IMR-90 (cell line): ENCODE data around the gene OBP2A. TPM values are rescaled to one million over a fixed set of nuclear protein-coding genes. Genes with fewer than 3 reads are reported as not detected.

Experiments
- ATAC-seq: fragments of 200-7000 bp; cut with Tn5 transposase; 2 replicates; pipeline ENCODE4 v1.9.1; 2020; ENCODE audit warnings: low read depth, mild to moderate bottlenecking, moderate library complexity
- BruUV-seq: library from RNA; stranded (reverse); fragments of 400-500 nt; replicated peaks from 2 replicates; lab custom pipeline; 2021; lab: Mats Ljungman, UMichigan
- CTCF ChIA-PET: fragments of 300-600 bp; formaldehyde crosslinking; extraction: SDS; loops from one replicate; lab custom pipeline; 2021; ENCODE audit warnings: antibody characterized with exemption; lab: Yijun Ruan, JAX
- POLR2A ChIA-PET: fragments of 300-600 bp; sonication (Branson Sonifier 250); formaldehyde crosslinking; loops from one replicate; lab custom pipeline; 2022; ENCODE audit warnings: antibody characterized with exemption; ENCODE audit not compliant: unreplicated experiment; lab: Charles Lee
- DNase-seq: peaks from one replicate; pipeline ENCODE4 v3.0.0; 2013
- H2AFZ ChIP-seq: replicated peaks from 2 replicates; pipeline ENCODE3; 2013; ENCODE audit warnings: low read length, mild to moderate bottlenecking; ENCODE audit not compliant: poor library complexity
- H2AK5ac ChIP-seq: 2 replicates; pipeline ENCODE4 v1.6.1; 2013; ENCODE audit warnings: low read depth, low read length, inconsistent platforms
- H2AK9ac ChIP-seq: replicated peaks from 2 replicates; pipeline ENCODE3; 2013; ENCODE audit warnings: mild to moderate bottlenecking, low read depth, low read length, moderate library complexity; ENCODE audit not compliant: poor library complexity
- H2BK120ac ChIP-seq: 2 replicates; pipeline ENCODE4 v1.6.1; 2013; ENCODE audit warnings: low read depth, low read length, inconsistent platforms
- H2BK15ac ChIP-seq: 3 replicates; pipeline ENCODE4 v1.6.1; 2013; ENCODE audit warnings: low read depth, low read length, inconsistent platforms
- H2BK20ac ChIP-seq: 2 replicates; pipeline ENCODE4 v1.6.1; 2013; ENCODE audit warnings: low read depth, mild to moderate bottlenecking, inconsistent platforms, low read length, moderate library complexity
- H2BK5ac ChIP-seq: 2 replicates; pipeline ENCODE4 v1.6.1; 2013; ENCODE audit warnings: mild to moderate bottlenecking, low read depth, low read length, inconsistent platforms; ENCODE audit not compliant: poor library complexity, severe bottlenecking
- H3K14ac ChIP-seq: replicated peaks from 2 replicates; pipeline ENCODE4 v1.6.1; 2013; ENCODE audit warnings: low read depth, low read length, inconsistent platforms
- H3K18ac ChIP-seq: 2 replicates; pipeline ENCODE4 v1.6.1; 2013; ENCODE audit warnings: low read depth, low read length, control low read depth
- H3K23ac ChIP-seq: 2 replicates; pipeline ENCODE4 v1.6.1; 2013; ENCODE audit warnings: low read depth, low read length, inconsistent platforms
- H3K27ac ChIP-seq: 2 replicates; pipeline ENCODE4 v1.5.1; 2013; ENCODE audit warnings: mild to moderate bottlenecking, control low read depth, low read length; ENCODE audit not compliant: insufficient read depth
- H3K27me3 ChIP-seq: 2 replicates; pipeline ENCODE4 v1.6.1; 2013; ENCODE audit warnings: low read length; ENCODE audit not compliant: control insufficient read depth, insufficient read depth
- H3K36me3 ChIP-seq: 2 replicates; pipeline ENCODE4 v1.6.1; 2013; ENCODE audit warnings: low read length, mixed read lengths; ENCODE audit not compliant: control insufficient read depth, insufficient read depth
- H3K4ac ChIP-seq: 2 replicates; pipeline ENCODE4 v1.6.1; 2013; ENCODE audit warnings: low read depth, low read length, inconsistent platforms
- H3K4me1 ChIP-seq: 2 replicates; pipeline ENCODE4 v1.6.1; 2013; ENCODE audit warnings: low read length, mixed read lengths; ENCODE audit not compliant: control insufficient read depth, insufficient read depth
- H3K4me2 ChIP-seq: 2 replicates; pipeline ENCODE4 v1.6.1; 2013; ENCODE audit warnings: low read depth, mild to moderate bottlenecking, control low read depth, low read length, moderate library complexity
- H3K4me3 ChIP-seq: 2 replicates; pipeline ENCODE4 v1.5.1; 2013; ENCODE audit warnings: low read depth, mild to moderate bottlenecking, control low read depth, low read length, moderate library complexity; ENCODE audit not compliant: insufficient read depth
- H3K56ac ChIP-seq: 2 replicates; pipeline ENCODE4 v1.6.1; 2013; ENCODE audit warnings: low read length, inconsistent platforms; ENCODE audit not compliant: insufficient read depth; ENCODE audit errors: extremely low read depth
- H3K79me1 ChIP-seq, 2 experiments: 2 replicates each; pipeline ENCODE4 v1.6.1; 2013; ENCODE audit warnings: low read length in 2 of 2, inconsistent platforms in 1 of 2, low read depth in 1 of 2
- H3K9ac ChIP-seq: 2 replicates; pipeline ENCODE4 v1.6.1; 2013; ENCODE audit warnings: low read depth, low read length, control low read depth
- H3K9me1 ChIP-seq: 2 replicates; pipeline ENCODE4 v1.6.1; 2013; ENCODE audit warnings: low read length, inconsistent platforms; ENCODE audit not compliant: insufficient read depth
- H3K9me3 ChIP-seq: 2 replicates; pipeline ENCODE4 v1.6.1; 2013; ENCODE audit warnings: low read length; ENCODE audit not compliant: control insufficient read depth, insufficient read depth
- H4K20me1 ChIP-seq: 2 replicates; pipeline ENCODE4 v1.6.1; 2013; ENCODE audit warnings: low read length, inconsistent platforms; ENCODE audit not compliant: insufficient read depth
- H4K5ac ChIP-seq: 2 replicates; pipeline ENCODE4 v1.6.1; 2013; ENCODE audit warnings: mild to moderate bottlenecking, low read depth, low read length, control low read depth
- H4K8ac ChIP-seq, 2 experiments: 2 replicates each; pipeline ENCODE4 v1.6.1; 2013; ENCODE audit warnings: low read depth in 2 of 2, low read length in 2 of 2, control low read depth in 1 of 2, inconsistent platforms in 1 of 2
- H4K91ac ChIP-seq: 2 replicates; pipeline ENCODE4 v1.6.1; 2013; ENCODE audit warnings: low read depth, low read length, inconsistent platforms; ENCODE audit not compliant: insufficient read depth
- BHLHE40 ChIP-seq: fragments of 150-350 bp; IDR thresholded peaks from 2 replicates; pipeline ENCODE4 v1.6.1; 2016; ENCODE audit warnings: mild to moderate bottlenecking, low read depth, low read length
- CEBPB ChIP-seq: IDR thresholded peaks from 2 replicates; pipeline ENCODE4 v1.6.1; 2012; ENCODE audit warnings: low read depth, low read length, improper control_type of control experiment
- CHD1 ChIP-seq: IDR thresholded peaks from 2 replicates; pipeline ENCODE4 v1.6.1; 2012; ENCODE audit warnings: low read depth, low read length, improper control_type of control experiment
- FOS ChIP-seq: fragments of 150-350 bp; IDR thresholded peaks from 2 replicates; pipeline ENCODE4 v1.6.1; 2016; ENCODE audit warnings: low read depth, low read length
- MAFK ChIP-seq: IDR thresholded peaks from 2 replicates; pipeline ENCODE4 v1.6.1; 2012; ENCODE audit warnings: low read depth, low read length, improper control_type of control experiment
- MAZ ChIP-seq: IDR thresholded peaks from 2 replicates; pipeline ENCODE4 v1.6.1; 2012; ENCODE audit warnings: low read depth, mild to moderate bottlenecking, low read length, improper control_type of control experiment, moderate library complexity, borderline replicate concordance
- MXI1 ChIP-seq: IDR thresholded peaks from 2 replicates; pipeline ENCODE4 v1.6.1; 2012; ENCODE audit warnings: low read depth, mild to moderate bottlenecking, low read length, moderate library complexity, borderline replicate concordance
- NFE2L2 ChIP-seq: fragments of 150-350 bp; IDR thresholded peaks from 2 replicates; pipeline ENCODE4 v1.6.1; 2016; ENCODE audit warnings: low read depth, mild to moderate bottlenecking, low read length
- POLR2A ChIP-seq: IDR thresholded peaks from 2 replicates; pipeline ENCODE4 v1.6.1; 2012; ENCODE audit warnings: mild to moderate bottlenecking, low read depth, low read length
- RAD21 ChIP-seq: IDR thresholded peaks from 2 replicates; pipeline ENCODE4 v1.6.1; 2012; ENCODE audit warnings: low read length, improper control_type of control experiment
- RCOR1 ChIP-seq: IDR thresholded peaks from 2 replicates; pipeline ENCODE4 v1.6.1; 2012; ENCODE audit warnings: mild to moderate bottlenecking, low read length, improper control_type of control experiment; ENCODE audit not compliant: insufficient replicate concordance
- RFX5 ChIP-seq: IDR thresholded peaks from 2 replicates; pipeline ENCODE4 v1.8.0; 2012; ENCODE audit warnings: low read depth, mild to moderate bottlenecking, low read length, moderate library complexity
- SMC3 ChIP-seq: fragments of 150-350 bp; IDR thresholded peaks from 2 replicates; pipeline ENCODE4 v1.6.1; 2016; ENCODE audit warnings: low read depth, mild to moderate bottlenecking, antibody characterized with exemption, low read length, moderate library complexity
- whole genome bisulfite sequencing, 2 experiments: methylation state at CpG; one replicate each; pipeline versions ENCODE4 v1.1.5 to v1.1.7; 2013; ENCODE audit warnings: missing lambda C conversion rate in 2 of 2; ENCODE audit not compliant: insufficient read length in 1 of 2; ENCODE audit errors: extremely low coverage in 2 of 2; 5-methylcytosine and 5-hydroxymethylcytosine counted together
- dilution Hi-C: fragments of 300-500 bp; cut with HindIII; formaldehyde crosslinking; loops from one replicate; pipeline ENCODE4 v1.14.3; 2018; ENCODE audit warnings: low sequenced_read_pairs; ENCODE audit not compliant: unreplicated experiment
- in situ Hi-C: fragments of 300-500 bp; cut with MboI; formaldehyde crosslinking; loops from 3 replicates; pipeline ENCODE4 v1.14.3; 2019; ENCODE audit warnings: low sequenced_read_pairs, inconsistent platforms, mixed read lengths
- intact Hi-C: fragments of 100-400 bp; cut with micrococcal nuclease; formaldehyde crosslinking; loops from 2 replicates; pipeline ENCODE4 v1.10.0; 2022
- polyA plus RNA-seq, 3 experiments: library from polyadenylated mRNA; depleted of rRNA; stranded (reverse); fragments of >200 nt; gene quantifications; 2 replicates each; pipeline ENCODE4 v1.2.3, GENCODE V29; 2012; ENCODE audit warnings: low replicate concordance in 1 of 3
- total RNA-seq: library from RNA; depleted of rRNA; stranded (reverse); fragments of >200 nt; gene quantifications from 2 replicates; pipeline ENCODE4 v1.2.3, GENCODE V29; 2012
- TF ChIP-seq, protein P1 (sequence below): conservative IDR thresholded peaks from 2 replicates; pipeline ENCODE4 v1.5.1; 2012; ENCODE audit warnings: mild to moderate bottlenecking, low read depth, low read length, improper control_type of control experiment
- TF ChIP-seq, protein P2 (sequence below): fragments of 150-350 bp; IDR thresholded peaks from 2 replicates; pipeline ENCODE4 v1.6.1; 2017; ENCODE audit warnings: mild to moderate bottlenecking, antibody characterized with exemption, low read length, low read depth
- TF ChIP-seq, protein P3 (sequence below): fragments of 150-350 bp; IDR thresholded peaks from 2 replicates; pipeline ENCODE4 v1.6.1; 2016; ENCODE audit warnings: low read depth, mild to moderate bottlenecking, low read length, moderate library complexity, borderline replicate concordance

Gene OBP2A
- total and polyA plus RNA-seq, 2 of the 4 experiments (the other 2 are of a cell fraction), result not detected

DNA sequence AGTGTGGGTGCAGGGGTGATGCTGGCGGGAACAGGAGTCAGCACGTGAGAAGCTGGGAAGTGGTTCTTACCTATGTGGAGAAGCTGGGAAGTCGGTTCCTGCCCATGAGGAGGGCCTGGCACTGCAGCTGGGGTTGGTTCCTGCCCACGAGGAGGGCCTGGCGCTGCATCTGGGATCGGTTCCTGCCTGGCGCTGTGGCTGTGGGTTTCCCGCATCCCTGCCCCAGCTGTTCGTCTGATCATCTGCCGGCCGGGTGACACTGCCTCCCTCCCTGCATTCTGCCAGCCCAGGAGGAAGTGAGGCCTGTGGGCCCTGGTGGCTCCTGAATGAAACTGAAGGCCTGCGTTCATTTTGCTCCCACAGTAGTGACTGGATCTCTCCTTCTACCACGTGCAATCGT lies 5.1 kb downstream of the OBP2A start:
- dilution Hi-C loops, result no loop called here

More for the DNA sequence above, 5.1 kb downstream of the OBP2A start:
- Histone ChIP-seq H2AFZ (no peak overlapping the region), H4K20me1 (no peaks in the 10 kb centered on the region), H3K56ac (no peak overlapping the region), H2BK5ac (no peak overlapping the region), H3K27me3 (no peaks in the 10 kb centered on the region; the same call in 1 of the 2 replicates), H2BK20ac (no peak overlapping the region), H4K8ac (no peak overlapping the region), H3K4me3 (no peak overlapping the region), H3K9me1 (no peaks in the 10 kb centered on the region), H3K79me1 (no peaks in the 10 kb centered on the region), H3K9ac (no peak overlapping the region), H2AK9ac (no peak overlapping the region), H3K18ac (no peak overlapping the region), H3K4me2 (no peak overlapping the region), H4K91ac (no peak overlapping the region), H3K4me1 (no peaks in the 10 kb centered on the region), H2BK120ac (no peak overlapping the region), H2AK5ac (no peak overlapping the region), H3K4ac (no peak overlapping the region), H3K23ac (no peak overlapping the region), H3K27ac (no peak overlapping the region), H3K9me3 (no peaks in the 10 kb centered on the region), H2BK15ac (no peak overlapping the region), H4K5ac (no peak overlapping the region), H3K36me3 (no peaks in the 10 kb centered on the region), H3K14ac (no peak overlapping the region)
- ATAC-seq (no peak), DNase-seq (no peak)
- in situ Hi-C loops (no loop called here), intact Hi-C loops (no loop called here)
- TF ChIP-seq FOS (no peak), CEBPB (no peak), NFE2L2 (no peak), BHLHE40 (no peak), SMC3 (no peak), RFX5 (no peak), MAZ (no peak), MAFK (no peak), RCOR1 (no peak), POLR2A (no peak), RAD21 (no peak), CHD1 (no peak), MXI1 (no peak)
- TF ChIP-seq, protein P1, sequence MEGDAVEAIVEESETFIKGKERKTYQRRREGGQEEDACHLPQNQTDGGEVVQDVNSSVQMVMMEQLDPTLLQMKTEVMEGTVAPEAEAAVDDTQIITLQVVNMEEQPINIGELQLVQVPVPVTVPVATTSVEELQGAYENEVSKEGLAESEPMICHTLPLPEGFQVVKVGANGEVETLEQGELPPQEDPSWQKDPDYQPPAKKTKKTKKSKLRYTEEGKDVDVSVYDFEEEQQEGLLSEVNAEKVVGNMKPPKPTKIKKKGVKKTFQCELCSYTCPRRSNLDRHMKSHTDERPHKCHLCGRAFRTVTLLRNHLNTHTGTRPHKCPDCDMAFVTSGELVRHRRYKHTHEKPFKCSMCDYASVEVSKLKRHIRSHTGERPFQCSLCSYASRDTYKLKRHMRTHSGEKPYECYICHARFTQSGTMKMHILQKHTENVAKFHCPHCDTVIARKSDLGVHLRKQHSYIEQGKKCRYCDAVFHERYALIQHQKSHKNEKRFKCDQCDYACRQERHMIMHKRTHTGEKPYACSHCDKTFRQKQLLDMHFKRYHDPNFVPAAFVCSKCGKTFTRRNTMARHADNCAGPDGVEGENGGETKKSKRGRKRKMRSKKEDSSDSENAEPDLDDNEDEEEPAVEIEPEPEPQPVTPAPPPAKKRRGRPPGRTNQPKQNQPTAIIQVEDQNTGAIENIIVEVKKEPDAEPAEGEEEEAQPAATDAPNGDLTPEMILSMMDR, result no peak
- TF ChIP-seq, protein P2, sequence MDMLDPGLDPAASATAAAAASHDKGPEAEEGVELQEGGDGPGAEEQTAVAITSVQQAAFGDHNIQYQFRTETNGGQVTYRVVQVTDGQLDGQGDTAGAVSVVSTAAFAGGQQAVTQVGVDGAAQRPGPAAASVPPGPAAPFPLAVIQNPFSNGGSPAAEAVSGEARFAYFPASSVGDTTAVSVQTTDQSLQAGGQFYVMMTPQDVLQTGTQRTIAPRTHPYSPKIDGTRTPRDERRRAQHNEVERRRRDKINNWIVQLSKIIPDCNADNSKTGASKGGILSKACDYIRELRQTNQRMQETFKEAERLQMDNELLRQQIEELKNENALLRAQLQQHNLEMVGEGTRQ, result no peak
- TF ChIP-seq, protein P3, sequence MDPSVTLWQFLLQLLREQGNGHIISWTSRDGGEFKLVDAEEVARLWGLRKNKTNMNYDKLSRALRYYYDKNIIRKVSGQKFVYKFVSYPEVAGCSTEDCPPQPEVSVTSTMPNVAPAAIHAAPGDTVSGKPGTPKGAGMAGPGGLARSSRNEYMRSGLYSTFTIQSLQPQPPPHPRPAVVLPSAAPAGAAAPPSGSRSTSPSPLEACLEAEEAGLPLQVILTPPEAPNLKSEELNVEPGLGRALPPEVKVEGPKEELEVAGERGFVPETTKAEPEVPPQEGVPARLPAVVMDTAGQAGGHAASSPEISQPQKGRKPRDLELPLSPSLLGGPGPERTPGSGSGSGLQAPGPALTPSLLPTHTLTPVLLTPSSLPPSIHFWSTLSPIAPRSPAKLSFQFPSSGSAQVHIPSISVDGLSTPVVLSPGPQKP, result no peak
- ChIA-PET CTCF (no interaction called here), POLR2A (no interaction called here)
- 79% methylated on average over 6 of the region's 14 CpGs; no CpG with 5 or more reads in 1 of the 2 experiments for WGBS, 2 experiments
- BruUV-seq, result no TSS peak
